SU-DHL-6 (cell line): ENCODE data around the gene SOCS3.

Source experiments
- H2AFZ ChIP-seq: fragments of 200-600 bp; sonication (generic); 2 replicates; pipeline ENCODE4 v1.6.1; 2014; ENCODE audit warnings: low read depth, mild to moderate bottlenecking, moderate library complexity, mixed read lengths, antibody characterized with exemption, low read length; ENCODE audit not compliant: severe bottlenecking
- H3F3A ChIP-seq: fragments of 200-600 bp; shearing (Covaris generic); 2 replicates; pipeline ENCODE4 v1.6.0; 2016; ENCODE audit warnings: antibody characterized with exemption, mild to moderate bottlenecking; ENCODE audit not compliant: insufficient read depth
- H3K27ac ChIP-seq: fragments of 200-600 bp; sonication (generic); 2 replicates; pipeline ENCODE4 v1.5.1; 2016; ENCODE audit warnings: low read depth, mild to moderate bottlenecking, low read length, moderate library complexity, mixed read lengths
- H3K27me3 ChIP-seq: fragments of 200-600 bp; sonication (generic), shearing (Covaris generic); 2 replicates; pipeline ENCODE4 v1.6.0; 2014; ENCODE audit warnings: mild to moderate bottlenecking, low read length
- H3K36me3 ChIP-seq: fragments of 200-600 bp; sonication (generic); 2 replicates; pipeline ENCODE4 v1.6.1; 2014; ENCODE audit warnings: mild to moderate bottlenecking, low read length, mixed read lengths
- H3K4me2 ChIP-seq: fragments of 300-600, 200-600 bp; shearing (Covaris generic), sonication (generic); 2 replicates; pipeline ENCODE4 v1.6.0; 2014; ENCODE audit warnings: low read length, low read depth, mild to moderate bottlenecking; ENCODE audit not compliant: poor library complexity, severe bottlenecking
- H3K4me3 ChIP-seq: fragments of 200-600 bp; sonication (generic); 2 replicates; pipeline ENCODE4 v1.5.1; 2014; ENCODE audit warnings: antibody characterized with exemption, low read length, mild to moderate bottlenecking, mixed read lengths; ENCODE audit not compliant: insufficient read depth, poor library complexity, severe bottlenecking
- H3K79me2 ChIP-seq: fragments of 200-600 bp; sonication (generic); 2 replicates; pipeline ENCODE4 v1.6.1; 2014; ENCODE audit warnings: mild to moderate bottlenecking, low read length, moderate library complexity; ENCODE audit not compliant: insufficient read depth
- H3K9ac ChIP-seq: fragments of 200-600 bp; sonication (generic); 2 replicates; pipeline ENCODE4 v1.7.0; 2014; ENCODE audit warnings: mild to moderate bottlenecking, low read length
- H3K9me2 ChIP-seq: fragments of 200-600 bp; sonication (generic); replicated peaks from 2 replicates; pipeline ENCODE4 v1.6.1; 2014; ENCODE audit warnings: low read length; ENCODE audit not compliant: insufficient read depth
- H3K9me3 ChIP-seq: fragments of 200-600 bp; sonication (generic); 2 replicates; pipeline ENCODE4 v1.6.1; 2014; ENCODE audit warnings: low read length, mixed read lengths; ENCODE audit not compliant: insufficient read depth
- H4K20me1 ChIP-seq: fragments of 200-600 bp; sonication (generic); 2 replicates; pipeline ENCODE4 v1.6.1; 2014; ENCODE audit warnings: low read depth, mild to moderate bottlenecking, antibody characterized with exemption, low read length, moderate library complexity, mixed read lengths
- EZH2phosphoT487 ChIP-seq: fragments of 200-600 bp; sonication (generic), shearing (Covaris generic); conservative IDR thresholded peaks from 2 replicates; pipeline ENCODE4 v1.6.1; 2018; ENCODE audit warnings: mild to moderate bottlenecking, antibody characterized with exemption, low read length, moderate library complexity, mixed read lengths
- TF ChIP-seq, protein P1 (sequence below): fragments of 200-600 bp; sonication (generic); IDR thresholded peaks from one replicate; pipeline ENCODE4 v1.5.1; 2017; ENCODE audit warnings: antibody characterized with exemption, mild to moderate bottlenecking, low read length, moderate library complexity; ENCODE audit not compliant: insufficient read depth, poor library complexity, severe bottlenecking

The SOCS3 gene

DNA sequence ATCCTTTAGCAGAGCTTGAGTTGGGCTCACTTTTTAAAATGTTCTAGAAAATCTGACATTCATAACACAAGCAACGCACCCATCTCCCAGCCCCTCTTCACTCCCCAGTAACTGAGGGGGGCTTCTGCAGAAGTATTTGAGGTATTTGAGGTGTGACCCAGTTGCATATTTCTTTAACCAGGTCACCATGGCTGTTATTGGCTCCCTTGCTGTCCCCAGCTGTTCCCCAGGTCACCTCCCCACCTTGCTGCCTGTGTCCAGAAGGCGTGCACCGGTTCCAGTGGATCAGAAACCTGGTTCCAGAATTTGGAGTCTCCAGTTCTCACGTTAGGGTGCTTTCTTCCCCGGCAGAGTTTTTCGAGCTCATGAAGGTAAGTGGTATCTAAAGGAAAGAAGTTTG, 32.4 kb upstream of the SOCS3 start:
- Histone ChIP-seq H4K20me1 (no peaks in the 10 kb centered on the region), H3K4me2 (no peak overlapping the region), H2AFZ (no peak overlapping the region), H3K36me3 (no peaks in the 10 kb centered on the region), H3K79me2 (peaks cover 49% of the 10 kb centered on the region), H3K27me3 (no peaks in the 10 kb centered on the region), H3K27ac (no peak overlapping the region), H3F3A (peaks cover 11% of the 10 kb centered on the region), H3K9me3 (no peaks in the 10 kb centered on the region), H3K9ac (no peak overlapping the region), H3K9me2 (no peaks in the 10 kb centered on the region), H3K4me3 (no peak overlapping the region)
- no peak for TF ChIP-seq EZH2phosphoT487
- TF ChIP-seq, protein P1, sequence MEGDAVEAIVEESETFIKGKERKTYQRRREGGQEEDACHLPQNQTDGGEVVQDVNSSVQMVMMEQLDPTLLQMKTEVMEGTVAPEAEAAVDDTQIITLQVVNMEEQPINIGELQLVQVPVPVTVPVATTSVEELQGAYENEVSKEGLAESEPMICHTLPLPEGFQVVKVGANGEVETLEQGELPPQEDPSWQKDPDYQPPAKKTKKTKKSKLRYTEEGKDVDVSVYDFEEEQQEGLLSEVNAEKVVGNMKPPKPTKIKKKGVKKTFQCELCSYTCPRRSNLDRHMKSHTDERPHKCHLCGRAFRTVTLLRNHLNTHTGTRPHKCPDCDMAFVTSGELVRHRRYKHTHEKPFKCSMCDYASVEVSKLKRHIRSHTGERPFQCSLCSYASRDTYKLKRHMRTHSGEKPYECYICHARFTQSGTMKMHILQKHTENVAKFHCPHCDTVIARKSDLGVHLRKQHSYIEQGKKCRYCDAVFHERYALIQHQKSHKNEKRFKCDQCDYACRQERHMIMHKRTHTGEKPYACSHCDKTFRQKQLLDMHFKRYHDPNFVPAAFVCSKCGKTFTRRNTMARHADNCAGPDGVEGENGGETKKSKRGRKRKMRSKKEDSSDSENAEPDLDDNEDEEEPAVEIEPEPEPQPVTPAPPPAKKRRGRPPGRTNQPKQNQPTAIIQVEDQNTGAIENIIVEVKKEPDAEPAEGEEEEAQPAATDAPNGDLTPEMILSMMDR: no peak

DNA sequence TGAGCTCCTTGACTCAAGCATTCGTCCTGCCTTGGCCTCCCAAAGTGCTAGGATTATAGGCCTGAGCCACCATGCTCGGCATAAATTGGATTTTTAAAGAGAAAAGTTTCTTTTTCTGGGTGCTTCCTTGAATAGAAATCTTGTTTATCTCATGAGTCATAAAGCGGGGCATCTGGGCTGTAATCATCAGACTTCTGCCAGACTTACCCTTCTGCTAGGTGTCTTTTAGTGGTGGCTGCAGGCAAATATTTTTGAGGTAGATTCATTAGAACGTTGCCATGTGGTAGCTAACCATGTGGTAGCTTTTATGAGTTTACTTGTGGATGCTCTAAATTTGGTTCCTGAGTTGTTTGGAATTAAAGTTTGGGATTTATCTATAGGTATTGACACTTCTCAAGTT, 32.0 kb upstream of the SOCS3 start:
- Histone ChIP-seq H3K36me3 (no peaks in the 10 kb centered on the region), H3K4me2 (no peak overlapping the region)

GRCh38 chr17:78391051-78391431, 31.2 kb upstream of the SOCS3 start:
- peaks cover 11% of the 10 kb centered on the region for H3F3A ChIP-seq
- H3K27me3 ChIP-seq: no peaks in the 10 kb centered on the region
- H4K20me1 ChIP-seq: no peaks in the 10 kb centered on the region
- TF ChIP-seq EZH2phosphoT487: no peak
- TF ChIP-seq, protein P1: no peak
- no peak overlapping the region for H3K27ac ChIP-seq
- H3K79me2 ChIP-seq: peaks cover 61% of the 10 kb centered on the region
- no peaks in the 10 kb centered on the region for H3K9me3 ChIP-seq
- no peak overlapping the region for H2AFZ ChIP-seq
- no peaks in the 10 kb centered on the region for H3K36me3 ChIP-seq
- H3K4me2 ChIP-seq: no peak overlapping the region
- no peak overlapping the region for H3K9ac ChIP-seq
- H3K4me3 ChIP-seq: no peak overlapping the region
- no peaks in the 10 kb centered on the region for H3K9me2 ChIP-seq

More for the DNA sequence above, 32.0 kb upstream of the SOCS3 start:
- Histone ChIP-seq H3F3A (peaks cover 11% of the 10 kb centered on the region), H4K20me1 (no peaks in the 10 kb centered on the region), H3K27ac (no peak overlapping the region), H3K79me2 (peaks cover 53% of the 10 kb centered on the region), H3K4me3 (no peak overlapping the region), H2AFZ (no peak overlapping the region), H3K9me2 (no peaks in the 10 kb centered on the region), H3K9me3 (no peaks in the 10 kb centered on the region), H3K9ac (no peak overlapping the region), H3K27me3 (no peaks in the 10 kb centered on the region)
- no peak for TF ChIP-seq EZH2phosphoT487
- TF ChIP-seq, protein P1: no peak
